HEK293 (cell line): ENCODE measurements around the gene ITGB4.

Source experiments
- CTCF ChIA-PET: fragments of 350-600 bp; formaldehyde crosslinking; extraction: SDS; loops from one replicate; lab custom pipeline; 2021; ENCODE audit warnings: antibody characterized with exemption; lab: Yijun Ruan, JAX
- POLR2A ChIA-PET: fragments of 300-600 bp; formaldehyde crosslinking; extraction: SDS; loops from one replicate; lab custom pipeline; 2020; ENCODE audit warnings: antibody characterized with exemption, inconsistent platforms; lab: Yijun Ruan, JAX
- H3K27ac ChIP-seq: fragments of 200-500 bp; sonication (Bioruptor generic); 2 replicates; pipeline ENCODE4 v1.5.1; 2014; ENCODE audit warnings: low read depth, low read length, control low read depth, inconsistent platforms; ENCODE audit errors: extremely low read depth
- H3K36me3 ChIP-seq, 2 experiments: fragments of 200-500 bp in 1 of 2; sonication (Bioruptor generic) in 1 of 2; 1 replicate in 1 of 2; 2 replicates in 1 of 2; pipeline ENCODE4 v1.5.1; 2014 to 2017; ENCODE audit warnings: inconsistent platforms in 2 of 2, low read length in 2 of 2; ENCODE audit not compliant: control insufficient read depth in 2 of 2, insufficient read depth in 1 of 2
- H3K4me1 ChIP-seq: fragments of 200-500 bp; sonication (Bioruptor generic); 2 replicates; pipeline ENCODE4 v1.5.1; 2014; ENCODE audit warnings: mild to moderate bottlenecking, low read length, inconsistent platforms; ENCODE audit not compliant: control insufficient read depth, insufficient read depth
- H3K4me3 ChIP-seq: 2 replicates; pipeline ENCODE4 v1.5.1; 2011; ENCODE audit warnings: low read depth, mild to moderate bottlenecking, control low read depth, low read length, moderate library complexity
- H3K9me3 ChIP-seq: fragments of 200-500 bp; sonication (Bioruptor generic); 2 replicates; pipeline ENCODE4 v1.5.1; 2014; ENCODE audit warnings: low read depth, low read length, inconsistent platforms; ENCODE audit not compliant: control insufficient read depth, insufficient read depth
- ATF2 ChIP-seq: fragments of 450-650 bp; formaldehyde crosslinking; IDR thresholded peaks from 2 replicates; pipeline ENCODE4 v1.5.1; 2016; ENCODE audit warnings: missing biosample characterization, missing genetic modification characterization, low read depth
- KLF17 ChIP-seq: fragments of 450-650 bp; formaldehyde crosslinking; IDR thresholded peaks from 2 replicates; pipeline ENCODE4 v1.5.1; 2016; ENCODE audit warnings: missing biosample characterization, missing genetic modification characterization
- MZF1 ChIP-seq: fragments of 450-650 bp; formaldehyde crosslinking; IDR thresholded peaks from 2 replicates; pipeline ENCODE4 v1.5.1; 2017; ENCODE audit warnings: missing biosample characterization, missing genetic modification characterization, borderline replicate concordance
- PATZ1 ChIP-seq: fragments of 450-650 bp; formaldehyde crosslinking; IDR thresholded peaks from 2 replicates; pipeline ENCODE4 v1.5.1; 2016; ENCODE audit warnings: missing biosample characterization, missing genetic modification characterization
- ZBTB1 ChIP-seq: fragments of 450-650 bp; formaldehyde crosslinking; IDR thresholded peaks from 2 replicates; pipeline ENCODE4 v1.5.1; 2016; ENCODE audit warnings: missing biosample characterization, missing genetic modification characterization
- ZBTB44 ChIP-seq: fragments of 450-650 bp; IDR thresholded peaks from 2 replicates; pipeline ENCODE4 v1.5.1; 2018; ENCODE audit warnings: missing biosample characterization, mild to moderate bottlenecking, missing genetic modification characterization
- ZBTB8A ChIP-seq: fragments of 450-650 bp; formaldehyde crosslinking; IDR thresholded peaks from 2 replicates; pipeline ENCODE4 v1.5.1; 2016; ENCODE audit warnings: missing biosample characterization, missing genetic modification characterization
- ZNF114 ChIP-seq: fragments of 450-650 bp; formaldehyde crosslinking; IDR thresholded peaks from 2 replicates; pipeline ENCODE4 v1.5.0; 2017; ENCODE audit warnings: missing biosample characterization, missing genetic modification characterization
- ZNF121 ChIP-seq: fragments of 450-650 bp; formaldehyde crosslinking; IDR thresholded peaks from 2 replicates; pipeline ENCODE4 v1.5.1; 2016; ENCODE audit warnings: missing biosample characterization, missing genetic modification characterization
- ZNF221 ChIP-seq: fragments of 450-650 bp; formaldehyde crosslinking; IDR thresholded peaks from 2 replicates; pipeline ENCODE4 v1.5.1; 2017; ENCODE audit warnings: missing biosample characterization, missing genetic modification characterization, borderline replicate concordance
- ZNF26 ChIP-seq: fragments of 450-650 bp; formaldehyde crosslinking; IDR thresholded peaks from 2 replicates; pipeline ENCODE4 v1.5.1; 2016; ENCODE audit warnings: missing biosample characterization, missing genetic modification characterization
- ZNF335 ChIP-seq: fragments of 450-650 bp; formaldehyde crosslinking; conservative IDR thresholded peaks from 2 replicates; pipeline ENCODE4 v1.5.1; 2016; ENCODE audit warnings: missing biosample characterization, missing genetic modification characterization
- ZNF48 ChIP-seq: fragments of 450-650 bp; formaldehyde crosslinking; IDR thresholded peaks from 2 replicates; pipeline ENCODE4 v1.5.1; 2016; ENCODE audit warnings: missing biosample characterization, missing genetic modification characterization
- ZNF571 ChIP-seq: fragments of 450-650 bp; formaldehyde crosslinking; IDR thresholded peaks from 2 replicates; pipeline ENCODE4 v1.5.0; 2017; ENCODE audit warnings: missing biosample characterization, missing genetic modification characterization
- ZNF707 ChIP-seq: fragments of 450-650 bp; formaldehyde crosslinking; IDR thresholded peaks from 2 replicates; pipeline ENCODE4 v1.5.1; 2016; ENCODE audit warnings: missing biosample characterization, missing genetic modification characterization
- ZSCAN5A ChIP-seq: fragments of 450-650 bp; formaldehyde crosslinking; IDR thresholded peaks from 2 replicates; pipeline ENCODE4 v1.5.1; 2016; ENCODE audit warnings: missing biosample characterization, missing genetic modification characterization
- TF ChIP-seq, protein P1 (sequence below): sonication (generic); formaldehyde crosslinking; IDR thresholded peaks from 2 replicates; pipeline ENCODE4 v1.8.1; 2022; ENCODE audit warnings: mild to moderate bottlenecking, moderate library complexity, missing genetic modification reagents

The ITGB4 gene

DNA sequence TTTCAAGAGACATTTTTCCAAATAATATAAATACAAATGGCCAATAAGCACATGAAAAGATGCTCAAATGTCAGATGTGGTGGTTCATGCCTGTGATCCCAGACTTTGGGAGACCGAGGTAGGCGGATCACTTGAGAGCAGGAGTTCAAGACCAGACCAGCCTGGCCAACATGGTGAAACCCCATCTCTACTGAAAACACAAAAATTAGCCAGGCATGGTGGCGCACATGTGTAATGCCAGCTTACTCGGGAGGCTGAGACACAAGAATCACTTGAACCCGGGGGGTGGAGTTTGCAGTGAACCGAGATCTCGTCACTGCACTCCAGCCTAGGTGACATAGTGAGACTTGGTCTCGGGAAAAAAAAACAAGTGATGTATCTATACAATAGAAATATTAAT, 46.6 kb downstream of the ITGB4 start:
- peaks cover 0 to 6% of the 10 kb centered on the region in 2 experiments; a peak in 1 of 3 replicates for H3K36me3 ChIP-seq
- POLR2A ChIA-PET = interaction anchor here (0.7 to 12.0 kb wide), 2 partner anchors 8 to 159 kb away, joined by 3 to 234 read pairs; a partner anchor contains a TSS
- no peak overlapping the region for H3K27ac ChIP-seq
- H3K4me1 ChIP-seq = peaks cover 3% of the 10 kb centered on the region; the same call in 1 of the 2 replicates
- TF ChIP-seq ZBTB44 (tag by site-specific recombination) (no peak), MZF1 (tag by site-specific recombination) (no peak), ZNF48 (no peak), ZBTB1 (no peak), ZNF707 (tag by site-specific recombination) (no peak), ZNF121 (no peak), KLF17 (no peak), ATF2 (tag by site-specific recombination) (no peak), ZNF221 (no peak), PATZ1 (tag by site-specific recombination) (no peak), ZSCAN5A (no peak), ZNF114 (no peak), ZNF335 (tag by site-specific recombination) (no peak), ZNF571 (no peak), ZBTB8A (no peak), ZNF26 (tag by site-specific recombination) (no peak)
- TF ChIP-seq, protein P1, sequence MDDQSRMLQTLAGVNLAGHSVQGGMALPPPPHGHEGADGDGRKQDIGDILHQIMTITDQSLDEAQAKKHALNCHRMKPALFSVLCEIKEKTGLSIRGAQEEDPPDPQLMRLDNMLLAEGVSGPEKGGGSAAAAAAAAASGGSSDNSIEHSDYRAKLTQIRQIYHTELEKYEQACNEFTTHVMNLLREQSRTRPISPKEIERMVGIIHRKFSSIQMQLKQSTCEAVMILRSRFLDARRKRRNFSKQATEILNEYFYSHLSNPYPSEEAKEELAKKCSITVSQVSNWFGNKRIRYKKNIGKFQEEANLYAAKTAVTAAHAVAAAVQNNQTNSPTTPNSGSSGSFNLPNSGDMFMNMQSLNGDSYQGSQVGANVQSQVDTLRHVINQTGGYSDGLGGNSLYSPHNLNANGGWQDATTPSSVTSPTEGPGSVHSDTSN (CRISPR knock-in tag) = no peak
- TF ChIP-seq, all 188 proteins: peak for 0
- CTCF ChIA-PET = interaction anchor here (0.6 to 0.8 kb wide), 5 partner anchors 10 to 238 kb away, joined by 3 to 7 read pairs (median 3); no protein-coding TSS in a partner anchor
- no peak overlapping the region for H3K4me3 ChIP-seq
- H3K9me3 ChIP-seq = no peaks in the 10 kb centered on the region
